HepG2 (cell line): ENCODE data around the gene GNAZ. TPM values are rescaled to one million over a fixed set of nuclear protein-coding genes. Genes with fewer than 3 reads are reported as not detected.
A peak's percentile ranks its signal among the peaks of the same experiment; 100 is the strongest.

Experiments
- ATAC-seq: fragments of 200-7000 bp; cut with Tn5 transposase; 3 replicates; pipeline ENCODE4 v1.9.1; 2020; ENCODE audit warnings: mild to moderate bottlenecking, moderate library complexity
- BruUV-seq: library from RNA; stranded (reverse); fragments of 400-500 nt; replicated peaks from 2 replicates; lab custom pipeline; 2021; lab: Mats Ljungman, UMichigan
- CTCF ChIA-PET: fragments of 300-600 bp; formaldehyde crosslinking; extraction: SDS; loops from one replicate; lab custom pipeline; 2021; ENCODE audit warnings: low total read pairs, inconsistent platforms, low intra/inter-chr PET ratio; lab: Yijun Ruan, JAX
- POLR2A ChIA-PET: fragments of 350-600 bp; sonication (Branson Sonifier 250); formaldehyde crosslinking; loops from one replicate; lab custom pipeline; 2020; ENCODE audit warnings: antibody characterized with exemption, inconsistent platforms; lab: Yijun Ruan, JAX
- DNase-seq: peaks from one replicate; pipeline ENCODE4 v3.0.0-alpha.2; 2015; ENCODE audit warnings: low spot score
- FAIRE-seq: peaks from 3 replicates; lab custom pipeline; 2011; peaks lifted over from hg19 to GRCh38; lab: Jason Lieb, UNC
- H2AFZ ChIP-seq: one replicate; pipeline ENCODE4 v1.6.1; 2011; ENCODE audit warnings: low read length, inconsistent platforms
- H3K27ac ChIP-seq: fragments of 300-600 bp; 3 replicates; pipeline ENCODE4 v1.8.0; 2011; ENCODE audit warnings: mixed run types, mild to moderate bottlenecking, mixed read lengths, low read length, inconsistent platforms; ENCODE audit not compliant: insufficient read depth; ENCODE audit errors: extremely low read length
- H3K27me3 ChIP-seq, 2 experiments: fragments of 200-600 bp in 1 of 2; 2 replicates in 1 of 2; 3 replicates in 1 of 2; pipeline versions ENCODE4 v1.6.0 to v1.8.0; 2011; ENCODE audit warnings: low read length in 2 of 2, mild to moderate bottlenecking in 2 of 2, moderate library complexity in 2 of 2, inconsistent platforms in 1 of 2; ENCODE audit not compliant: insufficient read depth in 2 of 2, control insufficient read depth in 1 of 2
- H3K36me3 ChIP-seq, 2 experiments: fragments of 200-600 bp in 1 of 2; replicated peaks in 1 of 2; 2 replicates in 1 of 2; 3 replicates in 1 of 2; pipeline versions ENCODE4 v1.5.1 to v1.8.0; 2011; ENCODE audit warnings: low read length in 2 of 2, inconsistent platforms in 1 of 2; ENCODE audit not compliant: insufficient read depth in 2 of 2, control insufficient read depth in 1 of 2
- H3K4me1 ChIP-seq: 2 replicates; pipeline ENCODE4 v1.5.1; 2012; ENCODE audit warnings: low read length, inconsistent platforms; ENCODE audit not compliant: insufficient read depth
- H3K4me2 ChIP-seq: 2 replicates; pipeline ENCODE4 v1.6.0; 2011; ENCODE audit warnings: low read depth, low read length, inconsistent platforms
- H3K4me3 ChIP-seq, 3 experiments: fragments of 200-600 bp in 1 of 3; sonication (generic), shearing (Covaris generic) in 1 of 3; replicated peaks in 1 of 3; 2 replicates each; pipeline ENCODE4 v1.5.1; 2011 to 2016; ENCODE audit warnings: low read length in 3 of 3, inconsistent platforms in 2 of 3, low read depth in 2 of 3, mild to moderate bottlenecking in 2 of 3, control low read depth in 1 of 3, mixed read lengths in 1 of 3; ENCODE audit not compliant: insufficient read depth in 1 of 3
- H3K79me2 ChIP-seq: one replicate; pipeline ENCODE4 v1.6.1; 2011; ENCODE audit warnings: low read length, inconsistent platforms; ENCODE audit not compliant: insufficient read depth
- H3K9ac ChIP-seq: 2 replicates; pipeline ENCODE4 v1.6.0; 2011; ENCODE audit warnings: mild to moderate bottlenecking, low read depth, low read length, inconsistent platforms; ENCODE audit not compliant: insufficient read depth
- H3K9me3 ChIP-seq: 2 replicates; pipeline ENCODE4 v1.5.1; 2012; ENCODE audit warnings: mild to moderate bottlenecking, low read length
- H4K20me1 ChIP-seq: 2 replicates; pipeline ENCODE4 v1.6.0; 2011; ENCODE audit warnings: inconsistent platforms, mild to moderate bottlenecking, low read length, moderate library complexity; ENCODE audit not compliant: insufficient read depth
- EZH2 ChIP-seq: conservative IDR thresholded peaks from 2 replicates; pipeline ENCODE4 v1.6.1; 2012; ENCODE audit warnings: mild to moderate bottlenecking, low read depth, low read length, moderate library complexity
- HOXA3 ChIP-seq: sonication (generic); formaldehyde crosslinking; IDR thresholded peaks from 2 replicates; pipeline ENCODE4 v1.5.0; 2020; ENCODE audit warnings: missing genetic modification reagents
- IKZF5 ChIP-seq: IDR thresholded peaks from 2 replicates; pipeline ENCODE4 v1.6.1; 2018; ENCODE audit warnings: missing genetic modification reagents, mild to moderate bottlenecking, missing compliant biosample characterization
- NFIC ChIP-seq: IDR thresholded peaks from 2 replicates; pipeline ENCODE4 v1.6.1; 2012; ENCODE audit warnings: mild to moderate bottlenecking, low read length, inconsistent platforms
- NFYC ChIP-seq: IDR thresholded peaks from 2 replicates; pipeline ENCODE4 v1.6.1; 2016; ENCODE audit warnings: missing genetic modification reagents, missing compliant biosample characterization
- RAD21 ChIP-seq: fragments of 450-650 bp; formaldehyde crosslinking; IDR thresholded peaks from 2 replicates; pipeline ENCODE4 v1.5.0; 2020; ENCODE audit warnings: mild to moderate bottlenecking
- SIN3A ChIP-seq: IDR thresholded peaks from 2 replicates; pipeline ENCODE4 v1.6.1; 2011; ENCODE audit warnings: low read depth, mild to moderate bottlenecking, control low read depth, low read length, borderline replicate concordance
- SNAPC2 ChIP-seq: sonication (generic); formaldehyde crosslinking; IDR thresholded peaks from 2 replicates; pipeline ENCODE4 v1.8.1; 2022; ENCODE audit warnings: mild to moderate bottlenecking, missing genetic modification reagents
- ZMYM2 ChIP-seq: sonication (generic); formaldehyde crosslinking; IDR thresholded peaks from 2 replicates; pipeline ENCODE4 v1.8.0; 2022; ENCODE audit warnings: mild to moderate bottlenecking, missing genetic modification reagents
- ZNF501 ChIP-seq: sonication (generic); formaldehyde crosslinking; IDR thresholded peaks from 2 replicates; pipeline ENCODE4 v1.5.1; 2020; ENCODE audit warnings: mild to moderate bottlenecking, moderate library complexity, missing genetic modification reagents
- WGBS: methylation state at CpG from one replicate; pipeline ENCODE4 v1.1.6; 2017; ENCODE audit warnings: low lambda C conversion rate; 5-methylcytosine and 5-hydroxymethylcytosine counted together
- in situ Hi-C: cut with HindIII; loops from 2 replicates; pipeline ENCODE4 v1.10.0; 2017; ENCODE audit warnings: low pct_unique_long_range_greater_than_20kb; ENCODE audit not compliant: extremely low pct_ligation_motif_present
- intact Hi-C: fragments of 100-400 bp; cut with micrococcal nuclease; formaldehyde crosslinking; loops from one replicate; pipeline ENCODE4 v1.10.0; 2022; ENCODE audit not compliant: unreplicated experiment
- polyA plus RNA-seq, 8 experiments: library from polyadenylated mRNA; depleted of rRNA in 3 of 8; stranded (reverse) in 7 of 8; unstranded in 1 of 8; fragments of >200 nt; fragmentation: Illumina TruSeq in 4 of 8; extraction: Trizol in 4 of 8; gene quantifications; 2 replicates each; pipeline versions ENCODE4 v1.2.1 to v1.2.3, GENCODE V29; 2011 to 2016; ENCODE audit warnings: low read depth in 4 of 8, missing spikeins in 1 of 8, mixed read lengths in 1 of 8; ENCODE audit not compliant: insufficient read depth in 1 of 8
- total RNA-seq, 5 experiments: library from RNA; depleted of rRNA; stranded (reverse); fragments of >200 nt; fragmentation: Illumina TruSeq; extraction: Trizol; gene quantifications; 2 replicates each; pipeline ENCODE4 v1.2.3, GENCODE V29; 2016; ENCODE audit warnings: low read depth in 1 of 5
- TF ChIP-seq, protein P1 (sequence below), 2 experiments: sonication (generic) in 1 of 2; formaldehyde crosslinking in 1 of 2; IDR thresholded peaks; 2 replicates each; pipeline versions ENCODE4 v1.4.0 to v1.6.1; 2016 to 2020; ENCODE audit warnings: borderline replicate concordance in 1 of 2, low read depth in 1 of 2, mild to moderate bottlenecking in 1 of 2, missing genetic modification reagents in 1 of 2
- TF ChIP-seq, protein P2 (sequence below): sonication (generic); formaldehyde crosslinking; IDR thresholded peaks from 2 replicates; pipeline ENCODE4 v1.5.0; 2020; ENCODE audit warnings: mild to moderate bottlenecking, missing genetic modification reagents

The GNAZ gene
- total and polyA plus RNA-seq, 2 of the 13 experiments (the other 11 are each of a cell fraction or from before 2014, with no cell fraction given): 11.4 to 22.3 TPM

DNA sequence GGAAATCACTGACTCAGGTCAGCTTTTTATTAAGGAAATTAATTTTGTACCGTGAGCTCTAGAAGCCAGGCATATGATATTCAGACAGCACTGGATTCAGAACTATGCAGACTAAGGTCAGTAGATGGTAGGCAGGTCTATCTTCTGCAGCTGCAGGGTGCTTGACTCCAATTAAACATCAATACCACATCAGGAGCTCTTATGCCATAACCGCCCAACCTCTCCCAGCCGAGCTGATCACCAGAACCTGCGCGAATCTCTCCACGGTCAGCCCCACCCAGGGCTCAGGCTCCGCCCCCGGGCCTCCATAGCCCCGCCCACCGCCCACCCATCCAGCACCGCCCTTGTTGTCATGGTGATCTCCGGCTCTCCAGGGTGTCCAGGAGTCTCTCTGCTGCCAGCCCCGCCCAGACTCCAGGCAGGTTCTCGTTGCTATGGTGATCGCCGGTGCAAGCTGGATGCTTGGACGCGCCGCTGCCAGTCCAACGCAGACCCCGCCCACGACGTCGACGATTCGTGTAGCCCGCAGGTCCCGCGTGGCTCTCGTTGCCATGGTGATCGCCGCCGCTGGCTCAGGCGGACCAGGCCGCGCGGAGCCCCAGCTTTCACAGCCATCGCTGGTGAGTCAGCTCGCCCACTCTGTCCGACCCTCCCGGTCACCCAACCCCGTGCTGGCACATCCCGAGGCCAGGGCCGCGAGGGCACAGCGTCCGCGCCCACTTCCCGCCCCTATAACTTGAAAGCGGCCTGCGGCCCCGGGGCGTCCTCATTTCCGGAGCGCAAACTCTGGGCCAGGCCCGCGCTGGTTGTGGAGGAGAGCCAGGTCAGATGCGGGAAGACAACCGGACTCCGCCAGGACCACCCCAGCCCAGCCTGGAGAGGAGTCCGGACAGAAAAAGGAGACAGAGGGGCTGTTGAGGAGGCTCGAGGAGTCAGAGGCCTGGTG, 74.9 kb downstream of the GNAZ start, which contains the start of gene RAB36:
TSS of gene RAB36 (plus strand) at position 546 of the 946 bp plus-strand sequence. CDS start 1,140 bp downstream, outside the sequence.
- Histone ChIP-seq H3K4me1 (peaks cover 91% of the 10 kb centered on the region), H2AFZ (peak within 1 kb of the TSS; percentile 51), H3K36me3 (no peaks in the 10 kb centered on the region), H3K27ac (no peak within 1 kb of the TSS), H3K9me3 (no peaks in the 10 kb centered on the region), H3K4me3 (peak within 1 kb of the TSS; percentile 11 to 48 (median 23); a peak in 3 of 6 replicates), H3K27me3 (no peaks in the 10 kb centered on the region), H3K4me2 (peak within 1 kb of the TSS; percentile 81), H4K20me1 (no peaks in the 10 kb centered on the region), H3K79me2 (no peaks in the 10 kb centered on the region), H3K9ac (0 out of 2 replicates have a peak within 1 kb of the TSS, but pooled peaks have one; percentile 16)
- DNase-seq: peak; percentile 98
- ChIA-PET POLR2A (interaction anchor here (0.9 to 1.6 kb wide), 6 partner anchors 9 to 185 kb away, joined by 3 to 12 read pairs (median 4); no protein-coding TSS in a partner anchor), CTCF (no interaction called here)
- 60% methylated on average over 16 of the region's 62 CpGs for WGBS
- in situ Hi-C loops (no loop called here), intact Hi-C loops (no loop called here)
- peak; percentile 73 for ATAC-seq
- no TSS peak for BruUV-seq
- peak; percentile 78 for FAIRE-seq
- TF ChIP-seq, protein P1, sequence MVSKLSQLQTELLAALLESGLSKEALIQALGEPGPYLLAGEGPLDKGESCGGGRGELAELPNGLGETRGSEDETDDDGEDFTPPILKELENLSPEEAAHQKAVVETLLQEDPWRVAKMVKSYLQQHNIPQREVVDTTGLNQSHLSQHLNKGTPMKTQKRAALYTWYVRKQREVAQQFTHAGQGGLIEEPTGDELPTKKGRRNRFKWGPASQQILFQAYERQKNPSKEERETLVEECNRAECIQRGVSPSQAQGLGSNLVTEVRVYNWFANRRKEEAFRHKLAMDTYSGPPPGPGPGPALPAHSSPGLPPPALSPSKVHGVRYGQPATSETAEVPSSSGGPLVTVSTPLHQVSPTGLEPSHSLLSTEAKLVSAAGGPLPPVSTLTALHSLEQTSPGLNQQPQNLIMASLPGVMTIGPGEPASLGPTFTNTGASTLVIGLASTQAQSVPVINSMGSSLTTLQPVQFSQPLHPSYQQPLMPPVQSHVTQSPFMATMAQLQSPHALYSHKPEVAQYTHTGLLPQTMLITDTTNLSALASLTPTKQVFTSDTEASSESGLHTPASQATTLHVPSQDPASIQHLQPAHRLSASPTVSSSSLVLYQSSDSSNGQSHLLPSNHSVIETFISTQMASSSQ (IDR thresholded peaks at IDR 0.05; ENCODE audit: low read depth): no peak
- TF ChIP-seq, protein P1 (CRISPR knock-in tag; IDR thresholded peaks at IDR 0.05; ENCODE audit: borderline replicate concordance): no peak
- TF ChIP-seq ZNF501 (CRISPR knock-in tag) (0 out of 2 replicates have a peak, but pooled peaks have one; percentile 36), HOXA3 (CRISPR knock-in tag) (peak; percentile 33; the same call in 1 of the 2 replicates), IKZF5 (CRISPR knock-in tag) (peak; percentile 55), RAD21 (CRISPR knock-in tag) (0 out of 2 replicates have a peak, but pooled peaks have one; percentile 18), SNAPC2 (CRISPR knock-in tag) (no peak), SIN3A (peak; percentile 36; the same call in 1 of the 2 replicates), NFYC (CRISPR knock-in tag) (peak; percentile 47; the same call in 1 of the 2 replicates), NFIC (no peak), ZMYM2 (CRISPR knock-in tag) (no peak), EZH2 (no peak)
- TF ChIP-seq, protein P2, sequence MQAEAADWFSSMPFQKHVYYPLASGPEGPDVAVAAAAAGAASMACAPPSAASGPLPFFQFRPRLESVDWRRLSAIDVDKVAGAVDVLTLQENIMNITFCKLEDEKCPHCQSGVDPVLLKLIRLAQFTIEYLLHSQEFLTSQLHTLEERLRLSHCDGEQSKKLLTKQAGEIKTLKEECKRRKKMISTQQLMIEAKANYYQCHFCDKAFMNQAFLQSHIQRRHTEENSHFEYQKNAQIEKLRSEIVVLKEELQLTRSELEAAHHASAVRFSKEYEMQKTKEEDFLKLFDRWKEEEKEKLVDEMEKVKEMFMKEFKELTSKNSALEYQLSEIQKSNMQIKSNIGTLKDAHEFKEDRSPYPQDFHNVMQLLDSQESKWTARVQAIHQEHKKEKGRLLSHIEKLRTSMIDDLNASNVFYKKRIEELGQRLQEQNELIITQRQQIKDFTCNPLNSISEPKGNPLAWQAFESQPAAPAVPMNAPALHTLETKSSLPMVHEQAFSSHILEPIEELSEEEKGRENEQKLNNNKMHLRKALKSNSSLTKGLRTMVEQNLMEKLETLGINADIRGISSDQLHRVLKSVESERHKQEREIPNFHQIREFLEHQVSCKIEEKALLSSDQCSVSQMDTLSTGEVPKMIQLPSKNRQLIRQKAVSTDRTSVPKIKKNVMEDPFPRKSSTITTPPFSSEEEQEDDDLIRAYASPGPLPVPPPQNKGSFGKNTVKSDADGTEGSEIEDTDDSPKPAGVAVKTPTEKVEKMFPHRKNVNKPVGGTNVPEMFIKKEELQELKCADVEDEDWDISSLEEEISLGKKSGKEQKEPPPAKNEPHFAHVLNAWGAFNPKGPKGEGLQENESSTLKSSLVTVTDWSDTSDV (CRISPR knock-in tag): no peak
